HG02973 (cell line): ENCODE data around the gene SASH3.
"Not testable (repeated sequence)": the region's sequence is repeated elsewhere in the genome, so short reads cannot be mapped to it uniquely, and the experiment has no call there.

Experiments used
- ATAC-seq: cut with Tn5 transposase; IDR thresholded peaks from one replicate; pipeline ENCODE4 v1.9.1; 2021; ENCODE audit warnings: moderate library complexity; ENCODE audit not compliant: unreplicated experiment

The SASH3 gene

DNA sequence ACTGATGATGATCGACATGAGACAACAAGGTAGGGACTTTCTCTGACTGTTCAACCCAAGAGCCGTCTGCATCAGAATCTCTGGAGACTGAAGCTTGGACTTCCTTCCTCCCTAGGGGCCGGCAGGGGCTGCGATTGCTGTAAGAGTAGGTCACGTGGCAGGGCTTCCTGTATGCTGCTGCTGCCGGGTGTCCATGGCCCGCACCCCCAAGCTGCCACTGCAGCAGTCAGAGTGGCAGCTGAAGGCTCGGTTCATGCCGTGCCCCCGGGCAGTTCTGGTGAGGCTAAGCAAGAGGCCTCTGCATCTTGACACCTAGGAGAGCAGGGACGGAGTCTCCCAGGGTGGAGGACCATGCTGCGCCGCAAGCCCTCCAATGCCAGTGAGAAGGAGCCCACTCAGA, at the start of gene SASH3:
SASH3 (plus strand) TSS at position 203 of the 400 bp plus-strand sequence; CDS start at position 352, 149 bp downstream.
- ATAC-seq = no peak

DNA sequence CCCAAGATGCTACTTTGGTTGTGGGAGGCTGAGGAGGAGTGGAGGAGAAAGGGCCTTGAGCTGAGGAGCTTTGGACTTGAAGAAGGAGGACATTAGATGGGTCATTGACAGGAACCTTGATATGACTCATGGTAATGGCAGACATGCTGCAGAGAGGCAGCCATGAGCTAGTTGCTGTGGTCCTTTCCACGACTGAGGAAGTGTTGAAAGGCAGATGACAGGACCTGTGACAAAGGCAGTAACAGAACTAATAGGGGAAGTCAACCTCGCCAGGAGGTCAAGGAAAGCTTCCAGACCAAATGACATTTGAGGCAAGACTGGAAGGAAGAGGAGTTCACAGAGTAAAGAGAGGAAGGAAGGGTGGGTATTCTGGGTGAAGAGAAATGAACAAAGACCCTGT, 48.5 kb upstream of the SASH3 start:
- ATAC-seq = no peak

DNA sequence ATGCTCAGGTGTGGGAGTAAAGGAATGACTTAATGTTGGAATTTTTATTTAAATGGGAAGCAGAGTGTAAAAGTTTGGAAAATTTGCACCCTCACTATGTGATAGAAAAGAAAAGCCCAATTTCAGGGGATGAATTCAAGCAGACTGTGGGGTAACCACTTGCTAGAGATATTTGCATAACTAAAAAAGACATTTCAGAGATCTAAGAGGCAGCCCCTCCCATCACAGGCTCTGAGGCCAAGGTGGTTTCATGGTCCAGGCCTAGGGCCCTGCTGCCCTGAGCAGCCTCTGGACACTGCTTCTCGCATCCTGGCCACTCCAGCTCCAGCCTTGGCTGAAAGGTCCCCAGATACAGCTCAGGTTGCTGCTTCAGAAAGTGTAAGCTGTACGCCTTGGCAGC, 46.9 kb upstream of the SASH3 start:
- ATAC-seq = no peak

DNA sequence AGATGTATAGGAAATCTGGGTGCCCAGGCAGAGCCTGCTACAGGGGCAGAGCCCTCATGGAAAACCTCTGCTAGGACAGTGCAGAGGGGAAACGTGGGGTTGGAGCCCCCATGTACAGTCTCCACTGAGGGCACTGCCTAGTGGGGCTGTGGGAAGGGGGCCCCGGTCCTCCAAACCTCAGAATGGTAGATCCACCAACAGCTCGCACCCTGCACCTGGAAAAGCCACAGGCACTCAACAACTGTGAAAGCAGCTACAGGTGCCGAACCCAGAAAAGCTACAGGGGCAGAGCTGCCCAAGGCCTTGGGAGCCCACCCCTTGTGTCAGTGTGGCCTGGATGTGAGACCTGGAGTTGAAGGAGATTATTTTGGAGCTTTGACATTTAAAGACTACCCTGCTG, 46.4 kb upstream of the SASH3 start:
- no peak for ATAC-seq

DNA sequence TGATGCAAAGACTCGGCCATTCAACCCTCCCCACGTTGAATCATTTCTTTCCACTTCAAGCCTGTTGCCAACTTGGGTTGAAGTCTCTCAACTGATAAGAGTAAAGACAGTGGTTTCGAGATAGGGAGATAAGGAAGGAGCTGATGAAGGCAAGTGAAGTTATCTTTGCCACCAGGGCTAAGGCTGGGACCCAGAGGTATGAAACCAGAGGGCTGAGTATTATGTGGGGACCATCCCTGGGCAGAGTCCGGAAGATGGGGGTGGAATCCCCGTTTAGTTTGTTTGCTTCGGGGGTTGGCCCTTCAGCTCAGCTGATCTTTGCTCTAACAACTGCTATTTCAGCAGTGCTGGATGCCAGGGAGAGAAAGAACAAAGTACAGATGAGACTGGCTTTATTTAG, 43.3 kb upstream of the SASH3 start:
- no peak for ATAC-seq

DNA sequence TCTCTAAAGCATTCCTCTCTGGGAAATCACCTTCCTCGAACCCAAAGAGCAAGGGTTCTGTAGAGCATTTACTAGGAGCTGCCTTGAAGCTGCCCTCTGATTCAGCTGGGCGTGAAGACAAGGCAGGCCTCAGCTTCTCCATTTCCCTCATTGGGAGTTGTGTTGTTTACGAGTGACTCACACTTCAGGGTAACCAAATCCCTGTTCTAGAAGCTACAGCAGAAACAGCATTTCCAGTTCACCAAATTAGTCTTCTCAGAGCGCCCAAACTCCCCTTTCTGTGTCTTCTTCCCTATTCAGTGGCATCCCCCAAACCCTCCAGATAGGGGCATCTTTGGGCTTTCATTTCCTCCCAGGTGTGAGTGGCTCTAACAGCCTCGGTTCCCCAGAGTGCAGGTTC, 41.8 kb upstream of the SASH3 start:
- no peak for ATAC-seq

DNA sequence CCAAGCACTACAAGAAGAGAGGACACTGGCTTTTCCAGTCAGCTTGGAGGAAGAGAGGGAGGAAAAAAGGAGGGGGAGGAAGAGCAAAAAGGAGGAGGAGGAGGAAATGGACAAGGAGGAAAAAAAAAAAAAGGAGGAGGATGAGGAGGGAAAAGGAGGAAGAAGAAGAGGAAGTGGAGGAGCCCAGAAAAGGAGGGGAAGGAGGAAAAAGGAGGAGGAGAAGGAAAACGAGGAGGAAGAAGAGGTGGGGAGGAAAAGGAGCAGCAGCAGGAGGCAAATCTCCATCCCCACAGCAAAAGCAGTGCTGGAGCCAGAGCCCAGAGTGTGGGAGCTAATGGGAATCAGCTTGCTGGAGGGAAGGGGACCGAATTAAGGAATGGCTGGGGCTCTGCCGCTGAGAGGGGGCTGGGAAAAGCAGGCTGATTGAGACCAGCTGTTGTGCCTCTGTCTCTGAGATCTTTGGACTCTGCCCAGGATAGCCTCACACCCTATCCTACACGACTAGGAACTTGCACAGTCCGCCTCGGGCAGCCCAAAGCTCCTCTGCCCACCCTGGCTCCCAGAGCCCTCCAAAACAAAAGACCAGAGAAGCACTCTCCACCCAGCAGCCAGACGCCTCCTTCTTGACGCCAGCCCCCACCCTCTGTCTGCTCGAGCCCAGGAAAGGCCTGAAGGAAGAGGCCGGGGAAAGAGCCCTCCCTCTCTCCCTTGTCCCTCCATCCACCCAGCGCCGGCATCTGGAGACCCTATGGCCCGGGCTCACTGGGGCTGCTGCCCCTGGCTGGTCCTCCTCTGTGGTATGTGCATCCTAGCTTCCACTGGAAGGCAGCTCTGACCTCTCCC, 41.1 kb upstream of the SASH3 start, which contains the start of gene XPNPEP2:
XPNPEP2 (plus strand) TSS at position 514 of the 843 bp plus-strand sequence; CDS start at position 749, 235 bp downstream.
- no peak for ATAC-seq

DNA sequence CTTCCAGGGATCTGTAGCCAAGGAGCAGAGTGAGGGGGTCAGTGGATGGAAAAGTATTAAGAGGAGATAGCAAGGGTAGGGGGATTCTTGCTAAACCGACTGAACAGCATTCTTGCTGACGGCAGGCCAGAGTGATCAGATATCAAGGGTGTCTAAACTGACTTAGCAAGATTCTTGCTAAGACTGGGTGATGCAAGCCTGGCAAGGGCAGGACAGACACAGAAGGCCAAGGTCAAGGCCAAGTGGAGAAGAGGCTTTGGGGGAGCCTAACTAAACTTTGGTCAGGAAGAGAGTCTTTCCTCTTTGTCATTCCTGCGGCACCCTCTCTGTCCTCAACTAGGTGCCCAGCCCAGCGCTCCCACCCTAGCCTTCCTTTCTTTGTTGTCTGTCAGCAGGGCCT, 40.2 kb upstream of the SASH3 start:
- ATAC-seq = no peak

DNA sequence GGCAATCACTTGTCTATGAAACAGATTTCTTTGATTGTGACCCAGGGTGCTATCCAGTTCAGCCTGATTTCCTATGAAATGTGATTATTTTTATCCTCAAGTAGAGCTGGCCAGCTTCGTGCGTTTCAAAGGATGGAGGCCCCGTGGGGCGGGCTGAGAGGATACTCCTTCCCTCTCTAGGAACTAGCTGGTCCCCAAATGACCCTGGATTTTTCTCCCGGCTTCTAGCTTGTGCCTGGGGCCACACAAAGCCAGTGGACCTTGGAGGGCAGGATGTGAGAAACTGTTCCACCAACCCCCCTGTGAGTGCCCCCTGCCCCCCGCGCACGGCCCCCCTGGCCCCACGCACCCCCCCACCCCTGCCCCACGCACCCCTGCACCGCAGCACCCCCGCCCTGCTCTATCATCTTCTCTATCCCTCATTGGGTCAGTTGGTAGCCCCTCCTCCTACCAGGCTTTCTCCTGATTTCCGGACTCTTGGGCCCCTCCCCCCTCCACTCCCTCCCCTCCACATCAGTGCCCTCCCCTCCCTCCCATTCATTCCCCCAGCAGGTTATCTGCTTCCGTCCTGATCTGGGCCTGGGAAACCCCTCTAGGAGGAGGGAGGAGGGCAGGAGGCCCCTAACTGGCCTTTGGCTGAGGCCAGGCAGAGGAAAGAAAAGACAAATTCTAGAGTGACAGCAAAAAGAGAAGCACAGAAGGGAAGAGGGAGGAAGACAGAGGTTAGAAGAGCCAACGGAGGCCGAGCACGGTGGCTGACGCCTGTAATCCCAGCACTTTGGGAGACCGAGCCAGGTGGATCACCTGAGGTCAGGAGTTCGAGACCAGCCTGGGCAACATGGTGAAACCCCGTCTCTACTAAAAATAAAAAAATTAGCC, 37.6 kb upstream of the SASH3 start:
- ATAC-seq = no peak

DNA sequence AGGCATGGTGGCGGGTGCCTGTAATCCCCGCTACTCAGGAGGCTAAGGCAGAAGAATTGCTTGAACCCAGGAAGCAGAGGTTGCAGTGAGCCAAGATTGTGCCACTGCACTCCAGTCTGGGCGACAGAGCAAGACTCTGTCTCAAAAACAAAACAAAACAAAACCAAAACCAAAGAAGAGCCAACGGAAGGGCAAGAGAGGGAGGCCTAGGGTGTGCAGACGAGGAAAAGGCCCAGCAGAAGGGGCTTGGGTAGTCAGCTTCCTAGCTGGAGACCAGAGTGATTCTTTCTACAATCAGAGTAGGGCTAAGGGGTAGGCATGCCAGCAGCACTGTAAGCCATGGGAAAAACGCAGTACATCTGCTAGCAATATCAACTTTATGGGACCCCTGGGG, 37.0 kb upstream of the SASH3 start:
- not testable (repeated sequence) for ATAC-seq

DNA sequence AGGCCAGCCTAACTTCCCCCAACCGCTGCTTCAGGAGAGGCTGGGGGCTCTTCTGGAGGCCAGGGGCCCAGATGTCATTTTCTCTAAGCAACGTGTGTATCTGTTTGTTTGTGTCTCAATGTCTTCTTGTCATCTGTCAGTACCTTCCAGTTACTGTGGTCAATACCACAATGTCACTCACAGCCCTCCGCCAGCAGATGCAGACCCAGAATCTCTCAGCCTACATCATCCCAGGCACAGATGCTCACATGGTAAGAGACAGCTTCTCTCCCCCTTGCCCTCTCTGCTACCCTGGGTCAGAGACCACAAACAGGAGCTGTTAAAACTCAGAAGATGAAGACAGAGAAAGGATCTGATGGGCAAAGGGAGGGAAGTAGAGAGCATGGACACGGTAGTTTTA, 35.9 kb upstream of the SASH3 start:
- no peak for ATAC-seq

DNA sequence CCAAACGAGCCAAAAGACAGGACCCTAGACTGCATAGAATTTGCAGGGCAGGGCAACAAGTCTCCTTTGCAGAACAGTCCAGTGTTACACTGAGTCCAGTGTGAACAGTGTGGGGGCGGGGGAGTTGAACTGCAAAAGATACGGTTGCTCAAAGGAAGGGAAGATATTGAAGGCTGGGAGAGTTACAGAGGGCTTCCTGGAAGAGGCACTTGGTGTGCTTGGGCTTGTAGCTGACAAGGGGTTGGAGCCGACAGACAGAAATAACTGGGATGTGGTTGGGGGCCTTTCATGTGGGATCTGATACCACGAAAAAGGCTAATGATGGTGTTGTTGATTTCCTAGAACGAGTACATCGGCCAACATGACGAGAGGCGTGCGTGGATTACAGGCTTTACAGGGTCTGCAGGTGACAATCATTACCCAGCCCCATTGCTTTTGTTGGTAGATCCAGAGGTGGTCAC, 34.9 kb upstream of the SASH3 start:
- ATAC-seq = no peak

DNA sequence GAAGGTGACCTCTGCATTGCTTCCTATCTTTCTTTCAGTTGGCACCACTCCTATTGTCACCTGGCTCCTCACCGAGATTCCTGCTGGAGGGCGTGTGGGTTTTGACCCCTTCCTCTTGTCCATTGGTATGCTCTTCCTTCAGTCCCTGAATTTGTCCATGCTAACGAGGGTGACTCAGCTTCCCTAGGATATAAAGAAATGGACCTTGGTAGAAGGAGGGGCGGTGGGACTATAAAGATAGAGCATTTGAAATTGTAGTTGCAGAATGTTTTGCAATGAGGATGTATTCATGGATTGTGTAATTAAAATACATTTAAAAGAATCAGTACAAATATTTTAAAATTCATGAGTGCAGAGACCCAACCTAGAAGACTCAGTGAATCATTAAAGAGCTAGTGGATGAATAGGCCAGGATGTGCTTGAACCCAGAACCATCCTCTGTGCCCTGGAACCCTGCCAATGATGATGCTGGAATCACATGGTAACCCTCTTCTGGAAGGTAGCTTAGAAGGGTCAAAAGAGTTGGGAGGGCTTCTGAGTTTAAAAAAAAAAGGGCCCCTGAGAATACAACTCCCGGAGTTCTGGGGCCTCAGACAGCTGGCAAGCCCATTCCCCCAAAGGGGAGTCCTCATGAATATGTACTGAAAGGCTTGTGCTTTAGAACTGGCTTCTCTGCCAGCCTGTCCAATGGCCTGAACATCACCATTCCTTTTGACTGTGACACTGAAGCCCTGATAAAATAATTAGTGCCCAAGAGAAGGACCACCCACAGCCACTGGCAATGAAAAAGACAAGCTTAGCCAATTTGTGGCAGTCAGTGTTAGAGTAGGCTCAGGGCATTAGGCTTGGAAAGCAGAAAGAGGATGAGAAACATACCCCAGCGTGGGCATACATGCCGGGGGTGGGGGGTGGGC, 32.9 kb upstream of the SASH3 start:
- ATAC-seq = no peak

DNA sequence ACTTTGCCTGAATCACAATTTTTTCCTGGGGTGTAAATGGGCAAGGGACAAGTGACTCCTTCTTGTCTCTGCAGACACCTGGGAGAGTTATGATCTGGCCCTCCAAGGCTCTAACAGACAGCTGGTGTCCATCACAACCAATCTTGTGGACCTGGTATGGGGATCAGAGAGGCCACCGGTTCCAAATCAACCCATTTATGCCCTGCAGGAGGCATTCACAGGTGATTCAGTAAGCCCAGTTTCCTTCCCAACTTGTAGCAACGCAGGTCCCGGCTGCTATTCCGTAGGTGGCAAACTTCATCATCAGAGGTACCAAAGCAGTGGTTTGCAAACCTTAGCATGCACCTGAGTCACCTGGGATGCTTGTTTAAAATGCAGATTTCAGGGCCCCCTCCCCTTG, 32.2 kb upstream of the SASH3 start:
- no peak for ATAC-seq

DNA sequence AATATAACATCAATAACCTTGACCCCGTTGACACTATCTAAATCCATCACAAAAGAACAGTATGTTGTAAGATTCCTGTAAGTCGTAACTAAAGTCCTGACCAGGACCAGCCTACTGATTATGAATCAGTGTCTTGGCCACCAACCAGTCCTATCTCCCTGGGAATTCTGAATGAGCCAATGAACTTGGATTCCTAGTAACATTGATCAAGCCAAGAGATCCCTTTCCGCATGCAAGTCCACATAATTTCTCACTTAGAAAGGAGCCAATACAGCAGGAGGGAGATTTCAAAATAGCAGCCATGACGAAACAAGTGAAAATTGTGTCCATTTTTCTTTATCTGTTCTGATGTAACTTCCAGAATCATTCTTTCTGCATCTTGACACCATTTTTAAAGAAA, 31.4 kb upstream of the SASH3 start:
- no peak for ATAC-seq

DNA sequence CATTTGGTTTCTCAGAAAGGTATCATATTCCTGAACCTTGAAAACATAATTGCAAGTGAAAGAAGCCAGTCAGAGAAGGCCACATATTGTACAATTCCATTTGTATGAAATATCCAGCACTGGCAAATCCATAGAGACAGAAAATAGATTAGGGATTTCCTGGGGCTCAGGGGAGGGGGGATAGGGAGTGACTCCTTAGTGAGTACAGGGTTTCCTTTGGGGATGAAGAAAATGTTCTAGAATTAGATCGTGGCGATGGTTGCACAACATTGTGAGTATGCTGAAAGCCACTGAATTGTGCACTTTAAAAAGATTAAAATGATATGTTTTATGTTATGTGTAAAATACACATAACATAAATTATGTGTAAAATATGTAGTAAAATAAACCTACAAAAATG, 30.7 kb upstream of the SASH3 start:
- ATAC-seq = no peak

DNA sequence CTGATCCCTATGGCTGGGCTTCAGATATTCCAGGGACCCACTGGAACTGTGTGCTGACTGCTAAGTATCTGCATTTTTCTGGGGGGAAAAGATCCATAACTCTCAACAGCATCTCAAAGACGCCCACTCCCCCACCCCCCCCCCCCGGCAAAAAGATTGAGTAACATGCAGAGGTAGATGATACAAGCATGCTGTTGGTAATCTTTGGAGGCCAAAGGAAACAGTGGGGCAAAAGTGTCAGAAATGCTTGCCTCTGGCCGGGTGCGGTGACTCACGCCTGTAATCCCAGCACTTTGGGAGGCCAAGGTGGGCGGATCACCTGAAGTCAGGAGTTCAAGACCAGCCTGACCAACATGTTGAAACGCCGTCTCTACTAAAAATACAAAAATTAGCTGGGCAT, 28.8 kb upstream of the SASH3 start:
- ATAC-seq = no peak

DNA sequence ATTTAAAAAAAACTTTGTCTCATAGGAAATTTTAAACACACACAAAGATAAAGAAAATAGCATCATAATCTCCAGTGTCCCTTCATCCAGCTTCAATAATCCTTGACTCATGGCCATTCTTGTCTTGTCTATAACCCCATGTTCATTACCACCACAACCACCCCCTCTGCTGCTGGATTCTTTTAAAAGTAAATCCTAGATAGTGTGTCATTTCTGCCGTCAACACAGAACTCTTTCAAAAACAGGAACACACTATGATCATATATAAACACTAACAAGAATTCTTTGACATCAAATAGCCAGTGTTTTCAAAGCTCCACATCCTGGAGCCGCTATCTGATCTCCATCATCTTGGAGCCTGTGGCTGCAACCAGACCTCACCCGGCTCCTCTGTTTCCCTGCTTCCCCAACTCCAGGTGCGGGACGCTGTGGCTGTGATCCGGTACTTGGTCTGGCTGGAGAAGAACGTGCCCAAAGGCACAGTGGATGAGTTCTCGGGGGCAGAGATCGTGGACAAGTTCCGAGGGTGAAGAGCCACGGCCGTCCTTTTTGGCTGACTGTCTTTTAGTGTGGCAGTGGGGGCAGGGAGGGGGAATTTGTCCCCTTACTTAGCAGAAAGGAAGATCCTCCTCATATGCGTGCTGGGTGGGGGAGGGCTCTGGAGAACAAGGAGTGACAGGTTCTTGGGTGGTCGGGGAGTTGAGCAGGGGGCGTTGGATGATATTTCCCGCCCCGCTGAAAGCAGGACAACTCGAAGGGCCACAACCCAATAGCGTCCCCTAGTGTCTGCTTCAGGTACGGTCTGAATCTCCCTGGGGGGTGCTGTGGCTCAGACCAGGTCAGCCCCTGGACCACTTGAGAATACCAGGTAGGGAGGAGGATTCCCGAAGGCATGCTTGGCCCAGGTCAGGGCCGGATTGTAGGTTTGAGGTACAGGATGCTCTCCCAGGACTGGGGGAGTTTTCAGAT, 25.4 kb upstream of the SASH3 start:
- ATAC-seq = no peak

DNA sequence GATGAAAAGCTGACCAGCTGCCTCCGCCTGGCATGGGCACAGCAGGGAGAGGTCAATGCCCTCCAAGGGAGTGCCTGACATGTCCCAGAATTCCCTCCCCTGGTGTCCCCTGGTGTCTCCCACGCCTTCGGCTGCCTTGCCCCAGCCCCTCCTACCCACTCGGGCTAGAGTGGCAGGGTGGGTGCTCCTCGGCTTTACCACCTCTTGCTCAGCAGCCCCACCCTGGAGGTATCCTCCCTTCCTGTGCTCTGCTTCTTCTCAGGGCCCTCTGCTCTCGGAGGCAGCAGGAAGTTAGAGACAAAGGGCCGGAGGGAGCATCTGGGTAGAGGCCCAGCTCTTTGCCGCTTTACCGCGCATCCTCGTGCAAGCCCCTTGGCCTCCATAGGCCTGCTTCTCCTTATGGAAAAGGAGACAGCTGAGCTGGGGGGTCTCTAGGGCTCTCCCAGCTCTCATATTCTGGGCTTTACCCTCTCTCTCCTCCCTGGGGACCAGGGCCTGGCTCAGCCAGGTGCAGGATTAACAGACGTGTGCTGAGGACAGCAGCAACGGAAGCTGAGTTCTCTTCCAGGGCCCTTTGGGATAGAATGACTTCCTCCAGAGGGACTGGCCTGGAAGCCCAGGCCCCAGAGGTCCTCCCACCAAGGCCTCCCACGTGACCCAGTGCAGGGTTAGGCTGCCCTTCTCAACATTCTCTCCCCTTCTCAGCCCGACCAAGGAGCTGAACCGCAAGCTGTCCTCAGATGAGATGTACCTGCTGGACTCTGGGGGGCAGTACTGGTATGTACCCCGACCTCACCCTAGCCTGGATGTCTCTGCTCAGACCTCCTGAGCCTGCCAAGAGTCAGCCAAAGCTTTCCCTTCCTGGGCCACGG, 23.7 kb upstream of the SASH3 start:
- ATAC-seq = no peak
